GM18868 (cell line): ENCODE data around the gene WDR45B.
"Not testable (repeated sequence)": the region's sequence is repeated elsewhere in the genome, so short reads cannot be mapped to it uniquely, and the experiment has no call there.

Experiments
- ATAC-seq: cut with Tn5 transposase; IDR thresholded peaks from one replicate; pipeline ENCODE4 v1.9.1; 2021; ENCODE audit warnings: mild to moderate bottlenecking, moderate library complexity; ENCODE audit not compliant: unreplicated experiment

The WDR45B gene

GRCh38 chr17:82658796-82659452 is 10.7 kb upstream of the WDR45B start:
- no peak for ATAC-seq

DNA sequence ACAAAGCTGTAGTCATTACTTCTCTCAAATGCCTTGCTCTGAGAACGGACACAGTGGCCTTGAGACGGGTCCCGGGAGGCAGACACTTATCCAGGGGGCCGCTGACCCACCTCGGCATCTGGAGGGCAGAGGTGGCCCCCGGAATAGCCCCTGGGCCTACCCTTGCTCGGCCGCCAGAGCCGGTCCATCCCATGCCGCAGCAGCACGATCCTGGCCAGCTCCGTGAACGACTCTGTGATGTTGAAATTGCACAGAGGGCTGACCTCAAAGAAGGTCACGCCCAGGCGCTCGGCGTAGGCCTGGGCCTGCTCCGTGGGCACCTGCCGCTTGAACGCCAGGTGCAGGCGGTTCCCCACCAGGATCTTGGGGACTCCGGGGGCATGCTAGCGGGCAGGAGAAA is 10.1 kb upstream of the WDR45B start:
- no peak for ATAC-seq

GRCh38 chr17:82657926-82658325 is 9.7 kb upstream of the WDR45B start:
- no peak for ATAC-seq

DNA sequence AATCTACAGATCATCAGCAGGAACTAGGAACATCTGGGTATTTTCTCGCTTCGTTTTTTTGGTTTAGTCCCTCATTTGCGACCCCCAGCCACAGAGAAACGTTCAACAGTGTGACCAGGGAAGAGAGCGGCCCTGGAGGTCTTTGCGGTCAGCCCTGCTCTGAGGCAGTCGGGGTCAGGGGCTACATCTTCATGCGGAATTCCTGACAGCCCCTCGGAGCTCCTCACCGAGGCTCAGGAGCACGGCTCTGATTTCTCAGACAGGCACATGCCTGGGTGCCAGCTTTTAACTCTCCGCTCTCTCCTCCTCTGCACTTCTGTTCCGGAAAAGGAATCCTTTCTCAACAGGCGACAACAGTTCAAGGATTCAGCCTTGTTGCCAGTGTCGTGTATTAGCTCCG is 8.0 kb upstream of the WDR45B start:
- no peak for ATAC-seq

GRCh38 chr17:82655523-82655922 is 7.3 kb upstream of the WDR45B start:
- ATAC-seq, result no peak

- no peak for ATAC-seq
Measured at GRCh38 chr17:82655038-82655479, 6.8 kb upstream of the WDR45B start.

GRCh38 chr17:82654611-82655010 is 6.4 kb upstream of the WDR45B start:
- ATAC-seq, result not testable (repeated sequence)

GRCh38 chr17:82653651-82654528 is 5.6 kb upstream of the WDR45B start:
- no peak for ATAC-seq

DNA sequence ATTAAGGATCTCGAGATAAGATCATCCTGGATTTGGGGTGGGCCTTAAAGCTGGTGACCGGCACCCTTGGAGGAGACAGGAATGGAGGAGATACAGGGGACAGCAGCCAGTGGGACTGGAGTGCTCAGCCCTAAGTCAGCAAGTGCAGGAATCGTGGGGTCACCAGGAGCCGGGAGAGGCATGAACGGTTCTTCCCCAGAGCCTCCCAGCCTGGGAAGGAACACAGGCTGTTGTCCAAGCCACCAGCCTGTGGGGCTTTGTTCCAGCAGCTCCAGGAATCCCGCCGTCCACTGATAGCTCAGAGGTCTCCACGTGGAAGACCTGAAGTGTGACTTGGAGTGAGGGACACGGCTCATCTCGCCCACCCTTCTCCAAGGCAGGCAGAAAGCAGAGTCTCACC is 2.5 kb upstream of the WDR45B start:
- ATAC-seq, result no peak

DNA sequence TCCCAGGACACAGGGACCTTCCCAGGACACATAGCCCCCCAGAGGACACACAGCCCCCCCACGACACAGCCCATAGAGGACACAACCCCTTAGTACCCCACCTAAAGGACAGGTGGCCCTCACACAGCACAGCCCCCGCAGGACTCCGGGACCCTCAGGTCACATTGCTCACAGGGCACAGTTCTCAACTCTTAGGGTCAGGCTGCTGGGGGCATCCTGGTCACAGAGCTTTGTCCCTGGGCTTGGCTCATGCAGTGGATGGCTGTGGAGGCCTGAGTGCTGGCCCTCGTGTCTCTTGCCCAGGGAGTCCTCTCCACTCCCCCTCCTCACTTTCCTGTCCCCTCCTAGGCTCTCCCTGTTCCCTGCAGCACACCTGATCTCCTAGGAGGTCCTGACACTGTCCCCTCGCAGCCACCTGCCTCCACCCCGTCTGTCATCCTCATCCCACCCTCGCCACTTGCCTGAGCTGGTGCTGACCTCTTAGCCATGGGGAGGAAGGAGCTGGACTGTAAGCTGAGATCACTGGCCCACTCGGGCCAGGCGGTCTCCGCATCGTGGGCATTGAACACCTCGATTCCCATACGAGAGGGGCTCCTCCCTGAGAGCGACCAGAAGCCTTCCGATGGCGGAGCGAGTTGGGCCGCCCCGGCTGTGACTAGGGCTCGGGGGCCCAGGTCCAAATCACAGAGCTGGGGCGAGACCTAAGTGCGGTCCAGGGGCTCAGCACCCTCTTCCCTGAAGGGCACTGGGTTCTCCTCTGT is 1.4 kb upstream of the WDR45B start:
- ATAC-seq, result no peak

DNA sequence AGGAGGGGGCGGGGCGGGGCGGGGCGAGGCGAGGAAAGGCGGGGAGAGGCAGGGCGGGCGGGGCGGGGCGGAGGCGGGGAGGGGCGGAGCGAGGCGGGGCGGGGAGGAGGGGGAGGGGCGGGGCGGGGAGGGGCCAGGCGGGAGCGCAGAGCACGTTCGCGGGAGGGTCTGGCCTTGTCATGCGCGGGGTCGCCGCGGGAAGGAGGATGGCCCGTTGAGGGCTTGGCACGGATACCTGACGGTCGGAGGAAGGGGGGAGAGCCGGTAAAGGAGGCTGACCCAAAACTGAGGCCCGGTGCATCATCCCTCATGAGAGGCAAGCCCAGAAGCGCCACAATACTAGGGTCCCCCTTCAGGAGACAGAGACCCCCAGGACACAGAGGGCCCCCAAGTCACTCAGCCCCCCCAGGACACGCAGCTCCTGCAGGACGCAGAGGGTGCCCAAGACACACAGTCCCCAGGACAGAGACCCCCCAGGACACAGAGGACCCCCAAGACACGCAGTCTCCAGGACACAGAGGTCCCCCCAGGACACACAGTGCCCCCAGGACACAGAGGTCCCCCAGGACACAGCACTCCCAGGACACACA is 593 bp upstream of the WDR45B start:
- no peak for ATAC-seq

DNA sequence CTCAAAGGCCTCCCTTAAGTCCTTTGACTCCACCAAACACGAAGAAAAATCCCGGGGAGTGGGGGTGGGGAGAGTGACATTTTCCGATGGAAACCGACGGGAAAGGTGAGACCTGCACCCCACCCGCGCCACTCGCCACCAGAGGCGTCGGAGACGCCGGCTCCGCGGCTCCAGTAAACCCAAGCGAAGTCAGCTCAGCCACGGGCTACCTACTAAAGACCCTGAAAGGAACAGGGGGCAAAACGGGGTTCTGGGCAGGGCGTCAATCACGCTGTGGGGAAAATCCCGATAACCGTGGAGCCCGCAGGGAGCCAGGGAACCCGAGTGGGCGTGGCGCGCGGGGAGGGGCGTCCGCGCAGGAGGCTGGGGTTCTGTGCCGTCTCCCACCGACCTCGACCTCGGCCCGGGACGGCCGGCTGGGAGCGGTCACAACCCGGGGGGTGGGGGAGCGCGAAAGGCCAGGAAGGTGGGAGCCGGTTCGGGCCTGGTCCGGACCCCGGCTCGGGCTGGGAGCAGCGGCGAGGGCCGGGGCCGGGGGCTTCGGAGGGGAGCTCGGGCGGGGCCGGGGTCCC is 565 bp downstream of the WDR45B start:
- peak; percentile 22 for ATAC-seq

DNA sequence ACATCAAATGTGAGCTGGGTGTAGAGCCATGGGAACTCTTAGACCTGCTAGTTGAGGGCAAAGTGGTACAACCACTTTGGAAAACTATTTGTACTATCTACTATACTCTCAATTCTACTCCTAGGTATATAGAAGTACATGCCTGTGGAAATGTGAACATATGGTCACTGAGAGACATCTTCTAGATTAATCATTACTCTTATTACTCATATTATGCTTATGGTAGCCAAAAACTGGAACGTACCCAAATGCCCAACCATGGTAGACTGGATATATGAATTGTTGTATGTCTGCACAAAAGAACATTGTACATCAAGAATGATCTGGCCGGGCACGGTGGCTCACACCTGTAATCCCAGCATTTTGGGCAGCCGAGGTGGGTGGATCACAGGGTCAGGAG is 2.7 kb downstream of the WDR45B start:
- no peak for ATAC-seq

GRCh38 chr17:82644148-82644547 is 4.1 kb downstream of the WDR45B start:
- no peak for ATAC-seq

- no peak for ATAC-seq
Measured at GRCh38 chr17:82642022-82642421, 6.2 kb downstream of the WDR45B start.

GRCh38 chr17:82640036-82640435 is 8.2 kb downstream of the WDR45B start:
- no peak for ATAC-seq

DNA sequence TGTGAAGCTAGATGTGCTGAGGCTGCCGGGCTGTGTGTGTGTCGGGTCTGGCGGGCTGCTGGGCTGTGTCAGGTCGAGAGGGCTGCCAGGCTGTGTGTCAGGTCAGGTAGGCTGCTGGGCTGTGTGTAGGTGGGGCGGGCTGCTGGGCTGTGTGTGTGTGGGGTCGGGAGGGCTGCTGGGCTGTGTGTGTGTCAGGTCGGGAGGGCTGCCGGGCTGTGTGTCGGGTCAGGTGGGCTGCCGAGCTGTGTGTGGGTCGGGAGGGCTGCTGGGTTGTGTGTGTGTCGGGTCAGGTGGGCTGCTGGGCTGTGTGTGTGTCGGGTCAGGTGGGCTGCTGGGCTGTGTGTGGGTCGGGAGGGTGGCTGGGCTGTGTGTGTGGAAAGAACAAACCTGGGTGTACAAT is 8.6 kb downstream of the WDR45B start:
- no peak for ATAC-seq

DNA sequence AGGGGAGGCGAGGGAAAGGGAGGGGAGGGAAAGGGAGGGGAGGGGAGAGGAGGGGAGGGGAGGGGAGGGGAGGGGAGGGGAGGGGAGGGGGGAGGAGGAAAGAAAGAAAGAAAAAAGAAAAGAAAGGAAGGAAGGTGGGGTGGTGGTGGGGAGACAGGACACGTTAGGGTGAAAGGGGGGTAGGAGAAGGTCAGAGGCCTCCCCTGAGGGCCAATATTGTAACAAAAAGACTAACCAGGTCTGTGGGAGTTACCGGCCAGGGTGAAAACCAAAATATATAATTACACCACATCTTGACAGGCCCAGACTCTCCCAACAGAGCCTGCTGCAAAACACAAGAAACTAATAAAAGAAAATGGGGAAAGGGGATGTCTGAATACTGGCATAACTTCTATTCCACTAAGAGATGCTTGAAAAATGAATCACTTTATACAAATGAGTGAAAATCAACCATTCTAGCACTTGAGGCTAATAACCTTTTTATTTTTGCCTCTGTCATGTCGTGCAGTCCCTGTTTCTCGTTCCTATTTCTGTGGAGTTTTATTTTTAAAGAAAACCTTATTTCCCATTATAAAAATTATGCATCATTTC is 10.0 kb downstream of the WDR45B start:
- no peak for ATAC-seq

GRCh38 chr17:82636626-82637598 is 11.3 kb downstream of the WDR45B start:
- no peak for ATAC-seq
